Gastroesophageal sphincter (tissue), 3 donors: ENCODE data around the gene DEFB113.

Source experiments
- EP300 ChIP-seq: sonication (generic); formaldehyde crosslinking; IDR thresholded peaks from one replicate; pipeline ENCODE4 v1.6.1; 2017; ENCODE audit warnings: antibody characterized with exemption, mild to moderate bottlenecking
- POLR2A ChIP-seq, 2 donors: fragments of 450-650 bp; IDR thresholded peaks; one replicate each; pipeline ENCODE4 v1.6.1; 2017; ENCODE audit warnings: antibody characterized with exemption in 2 of 2, mild to moderate bottlenecking in 2 of 2, moderate library complexity in 1 of 2
- TF ChIP-seq, protein P1 (sequence below), 4 experiments: fragments of 200-600 bp in 2 of 4; fragments of 450-650 bp in 2 of 4; sonication (generic) in 1 of 4; IDR thresholded peaks; one replicate each; pipeline ENCODE4 v1.5.1; 2017 to 2019; ENCODE audit warnings: antibody characterized with exemption in 4 of 4, mild to moderate bottlenecking in 2 of 4, moderate library complexity in 2 of 4

DNA sequence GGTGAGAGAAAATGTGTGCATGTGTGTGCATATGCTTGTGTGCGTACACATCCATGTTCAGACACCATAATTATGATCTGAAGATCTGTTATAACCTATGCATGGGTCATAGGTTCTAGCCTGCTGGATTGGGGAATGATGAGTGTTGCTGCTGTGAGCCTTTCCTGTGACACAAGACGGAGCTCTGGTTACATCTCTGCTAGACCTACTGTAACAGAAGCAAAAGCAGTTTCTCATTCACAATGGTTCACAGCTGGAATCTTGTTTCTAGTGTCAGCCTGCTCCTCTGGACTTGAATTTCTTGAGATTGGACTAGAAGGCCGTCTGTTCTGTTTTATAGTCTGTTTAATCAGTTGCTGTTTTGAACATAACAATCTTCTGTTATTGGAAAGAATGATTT lies 45.6 kb downstream of the DEFB113 start:
- TF ChIP-seq, protein P1, sequence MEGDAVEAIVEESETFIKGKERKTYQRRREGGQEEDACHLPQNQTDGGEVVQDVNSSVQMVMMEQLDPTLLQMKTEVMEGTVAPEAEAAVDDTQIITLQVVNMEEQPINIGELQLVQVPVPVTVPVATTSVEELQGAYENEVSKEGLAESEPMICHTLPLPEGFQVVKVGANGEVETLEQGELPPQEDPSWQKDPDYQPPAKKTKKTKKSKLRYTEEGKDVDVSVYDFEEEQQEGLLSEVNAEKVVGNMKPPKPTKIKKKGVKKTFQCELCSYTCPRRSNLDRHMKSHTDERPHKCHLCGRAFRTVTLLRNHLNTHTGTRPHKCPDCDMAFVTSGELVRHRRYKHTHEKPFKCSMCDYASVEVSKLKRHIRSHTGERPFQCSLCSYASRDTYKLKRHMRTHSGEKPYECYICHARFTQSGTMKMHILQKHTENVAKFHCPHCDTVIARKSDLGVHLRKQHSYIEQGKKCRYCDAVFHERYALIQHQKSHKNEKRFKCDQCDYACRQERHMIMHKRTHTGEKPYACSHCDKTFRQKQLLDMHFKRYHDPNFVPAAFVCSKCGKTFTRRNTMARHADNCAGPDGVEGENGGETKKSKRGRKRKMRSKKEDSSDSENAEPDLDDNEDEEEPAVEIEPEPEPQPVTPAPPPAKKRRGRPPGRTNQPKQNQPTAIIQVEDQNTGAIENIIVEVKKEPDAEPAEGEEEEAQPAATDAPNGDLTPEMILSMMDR (IDR thresholded peaks at IDR 0.05), result no peak
- TF ChIP-seq POLR2A (IDR thresholded peaks at IDR 0.05), result no peak
- no peak for TF ChIP-seq EP300
